ENCODE data around the gene EHD3.

The EHD3 gene

GRCh38 chr2:31318361-31319336 lies 84.7 kb downstream of the EHD3 start:
- Histone ChIP-seq H3K4me2 (ENCODE audit: low read depth, low read length, poor library complexity, severe bottlenecking) (peak overlapping the region; percentile 73), H2AFZ (ENCODE audit: low read length) (peak overlapping the region; percentile 15; the same call in 1 of the 2 replicates), H3K9me2 (replicated peaks; ENCODE audit: low read depth, low read length) (no peaks in the 10 kb centered on the region), H3K9ac (ENCODE audit: low read depth, low read length, poor library complexity, severe bottlenecking) (peak overlapping the region; percentile 17), H3K4me1 (ENCODE audit: insufficient read depth, low read length, poor library complexity, severe bottlenecking) (peaks cover 63% of the 10 kb centered on the region), H3K79me2 (ENCODE audit: insufficient read depth, low read length) (no peaks in the 10 kb centered on the region), H4K20me1 (ENCODE audit: insufficient read depth, low read length, poor library complexity, severe bottlenecking) (no peaks in the 10 kb centered on the region), H3K9me3 (ENCODE audit: insufficient read depth, low read depth, low read length) (no peaks in the 10 kb centered on the region), H3F3A (ENCODE audit: low read depth) (0 out of 2 replicates have a peak, but pooled peaks cover 9% of the 10 kb centered on the region), H3K36me3 (ENCODE audit: insufficient read depth, low read length) (no peaks in the 10 kb centered on the region), H3K4me3 (ENCODE audit: low read length, poor library complexity, severe bottlenecking) (peak overlapping the region; percentile 57), H3K27me3 (ENCODE audit: insufficient read depth, low read length, poor library complexity, severe bottlenecking) (no peaks in the 10 kb centered on the region)
- TF ChIP-seq EZH2phosphoT487 (IDR thresholded peaks at IDR 0.05; ENCODE audit: borderline replicate concordance) (no peak), CTCF (conservative IDR thresholded peaks at IDR 0.05; ENCODE audit: low read length) (no peak)

All from Loucy (cell line).